H1 (cell line): ENCODE results near the gene ATG4D. TPM values are rescaled to one million over a fixed set of nuclear protein-coding genes. Genes with fewer than 3 reads are reported as not detected.

Experiments used
- CBX5 ChIP-seq: fragments of 300-800, 300-1000 bp; sonication (generic); IDR thresholded peaks from 2 replicates; pipeline ENCODE4 v1.7.1; 2016; ENCODE audit warnings: antibody characterized with exemption, low read length, low read depth
- CHD2 ChIP-seq: IDR thresholded peaks from 2 replicates; pipeline ENCODE4 v1.6.1; 2012; ENCODE audit warnings: low read length, improper control_type of control experiment
- FOSL1 ChIP-seq: IDR thresholded peaks from 2 replicates; pipeline ENCODE4 v1.6.1; 2011; ENCODE audit warnings: mild to moderate bottlenecking, low read depth, low read length, moderate library complexity; ENCODE audit not compliant: insufficient read depth
- HDAC6 ChIP-seq: IDR thresholded peaks from one replicate; pipeline ENCODE4 v1.7.1; 2012; ENCODE audit warnings: low read depth, mild to moderate bottlenecking, inconsistent platforms, low read length, moderate library complexity
- KDM1A ChIP-seq: fragments of 200-600, 300-600 bp; sonication (generic); IDR thresholded peaks from 2 replicates; pipeline ENCODE4 v1.7.1; 2016; ENCODE audit warnings: mild to moderate bottlenecking, low read length, borderline replicate concordance
- KDM4A ChIP-seq: IDR thresholded peaks from one replicate; pipeline ENCODE4 v1.7.1; 2012; ENCODE audit warnings: low read depth, mild to moderate bottlenecking, moderate library complexity, low read length, inconsistent platforms; ENCODE audit not compliant: severe bottlenecking
- NRF1 ChIP-seq: IDR thresholded peaks from 2 replicates; pipeline ENCODE4 v1.6.1; 2011; ENCODE audit warnings: mild to moderate bottlenecking, low read depth, low read length, improper control_type of control experiment
- PHF8 ChIP-seq: fragments of 200-600 bp; sonication (generic); conservative IDR thresholded peaks from 2 replicates; pipeline ENCODE4 v1.7.1; 2012; ENCODE audit warnings: low read depth, mild to moderate bottlenecking, inconsistent platforms, low read length, moderate library complexity
- POLR2A ChIP-seq, 2 experiments: IDR thresholded peaks; 1 replicate in 1 of 2; 2 replicates in 1 of 2; pipeline ENCODE4 v1.6.1; 2011; ENCODE audit warnings: low read depth in 2 of 2, low read length in 2 of 2, mild to moderate bottlenecking in 2 of 2; ENCODE audit errors: control extremely low read depth in 1 of 2
- POLR2AphosphoS5 ChIP-seq: IDR thresholded peaks from 2 replicates; pipeline ENCODE4 v1.6.1; 2011; ENCODE audit warnings: low read depth, low read length
- POU5F1 ChIP-seq: IDR thresholded peaks from 2 replicates; pipeline ENCODE4 v1.6.1; 2011; ENCODE audit warnings: low read depth, mild to moderate bottlenecking, low read length, moderate library complexity
- SIN3A ChIP-seq, 2 experiments: IDR thresholded peaks in 1 of 2; conservative IDR thresholded peaks in 1 of 2; 2 replicates each; pipeline ENCODE4 v1.6.1; 2011 to 2012; ENCODE audit warnings: low read length in 2 of 2, improper control_type of control experiment in 1 of 2, low read depth in 1 of 2, mild to moderate bottlenecking in 1 of 2
- SP4 ChIP-seq: IDR thresholded peaks from 2 replicates; pipeline ENCODE4 v1.6.1; 2012; ENCODE audit warnings: low read length, inconsistent platforms
- TAF1 ChIP-seq: IDR thresholded peaks from 2 replicates; pipeline ENCODE4 v1.6.1; 2011; ENCODE audit warnings: mild to moderate bottlenecking, low read depth, low read length
- TAF7 ChIP-seq: optimal IDR thresholded peaks from 2 replicates; pipeline ENCODE3; 2011; ENCODE audit warnings: low read depth, mild to moderate bottlenecking, inconsistent platforms, low read length, moderate library complexity, borderline replicate concordance
- TCF12 ChIP-seq: IDR thresholded peaks from 2 replicates; pipeline ENCODE4 v1.6.1; 2011; ENCODE audit warnings: low read depth, mild to moderate bottlenecking, low read length
- TEAD4 ChIP-seq: IDR thresholded peaks from 2 replicates; pipeline ENCODE4 v1.6.1; 2012; ENCODE audit warnings: low read depth, low read length, inconsistent platforms, mixed read lengths
- polyA plus RNA-seq, 7 experiments: library from polyadenylated mRNA; depleted of rRNA in 3 of 7; stranded (reverse) in 5 of 7; unstranded in 2 of 7; fragments of >200 nt in 5 of 7; fragments of 200-250 nt in 2 of 7; gene quantifications; 1 replicate in 5 of 7; 2 replicates in 1 of 7; 4 replicates in 1 of 7; pipeline versions ENCODE4 v1.2.1 to v1.2.3, GENCODE V29; 2011 to 2013; ENCODE audit warnings: missing spikeins in 2 of 7, mixed read lengths in 2 of 7
- total RNA-seq: library from RNA; stranded (reverse); fragmentation: NEBNext Ultra II Directional; extraction: Animal tissue kit (Norgen Biotek cat#: 25700); gene quantifications from 2 replicates; pipeline ENCODE4 v1.2.1, GENCODE V29; 2021

Gene ATG4D
- total and polyA plus RNA-seq, 2 of the 8 experiments (the other 6 are each of a cell fraction or from before 2014, with no cell fraction given): 39.6 to 43.7 TPM

GRCh38 chr19:10543420-10544241, at the start of gene ATG4D (continued):
- TF ChIP-seq TCF12: no peak
- TF ChIP-seq TAF7: peak; percentile 66
- TF ChIP-seq CHD2: no peak
- peak; percentile 17; the same call in 1 of the 2 replicates for TF ChIP-seq NRF1
- 0 out of 2 replicates have a peak, but pooled peaks have one; percentile 24 for TF ChIP-seq KDM1A
- TF ChIP-seq POU5F1: no peak
- peak; percentile 50 for TF ChIP-seq KDM4A
- TF ChIP-seq TEAD4: no peak
- 0 out of 4 replicates have a peak, but pooled peaks of 1 of the 2 experiments have one; percentile 51 for TF ChIP-seq SIN3A (conservative IDR thresholded peaks at IDR 0.05 in 1 of 2, IDR thresholded peaks at IDR 0.05 in 1 of 2; ENCODE audit: low read depth in 1 of 2, low read length in 2 of 2)
- no peak for TF ChIP-seq SP4
- TF ChIP-seq HDAC6: no peak
- TF ChIP-seq FOSL1: no peak
- peak; percentile 68 to 88 for TF ChIP-seq POLR2A (IDR thresholded peaks at IDR 0.05; ENCODE audit: control extremely low read depth in 1 of 2, low read depth in 2 of 2, low read length in 2 of 2)
- peak; percentile 82 for TF ChIP-seq POLR2AphosphoS5
- no peak for TF ChIP-seq CBX5
- TF ChIP-seq TAF1: peak; percentile 93
- peak; percentile 98 for TF ChIP-seq PHF8
